Subcutaneous adipose tissue (tissue), 4 donors: Measurements from ENCODE around the gene VWA8. TPM values are rescaled to one million over a fixed set of nuclear protein-coding genes. Genes with fewer than 3 reads are reported as not detected.

ENCODE experiments used
- CTCF ChIP-seq: fragments of 450-650 bp; IDR thresholded peaks from one replicate; pipeline ENCODE4 v1.5.1; 2016; ENCODE audit warnings: low read depth, mild to moderate bottlenecking, control low read depth, antibody characterized with exemption, moderate library complexity
- total RNA-seq, 4 donors: library from RNA; depleted of rRNA; stranded (reverse); fragments of >200 nt; gene quantifications; one replicate each; pipeline ENCODE4 v1.1.0, GENCODE V29; 2016

The VWA8 gene
- total RNA-seq, 4 donors from 2014 or later = 18.1 to 28.3 (median 20.3) TPM

GRCh38 chr13:41707194-41707821 is 253.6 kb downstream of the VWA8 start:
- TF ChIP-seq CTCF = no peak

GRCh38 chr13:41706152-41706551 is 254.8 kb downstream of the VWA8 start:
- TF ChIP-seq CTCF = no peak

- TF ChIP-seq CTCF = no peak
Observed at GRCh38 chr13:41702540-41702939, 258.4 kb downstream of the VWA8 start.

- TF ChIP-seq CTCF = no peak
Observed at GRCh38 chr13:41701676-41702075, 259.2 kb downstream of the VWA8 start.

- no peak for TF ChIP-seq CTCF
Observed at GRCh38 chr13:41700790-41701310, 260.1 kb downstream of the VWA8 start.

- no peak for TF ChIP-seq CTCF
Observed at GRCh38 chr13:41699759-41700158, 261.1 kb downstream of the VWA8 start.

GRCh38 chr13:41697578-41697977 is 263.3 kb downstream of the VWA8 start:
- TF ChIP-seq CTCF = no peak
